SK-N-SH treated with all-trans-retinoic acid at 6 μM for 48 hours (cell line): ENCODE data around the gene CLCNKA.
"Not testable (repeated sequence)": the region's sequence is repeated elsewhere in the genome, so short reads cannot be mapped to it uniquely, and the experiment has no call there.

Experiments used
- ATAC-seq: fragments of 200-7000 bp; cut with Tn5 transposase; 3 replicates; pipeline ENCODE4 v1.9.1; 2020; ENCODE audit warnings: mild to moderate bottlenecking, moderate library complexity
- ARNTL ChIP-seq: fragments of 450-650 bp; formaldehyde crosslinking; IDR thresholded peaks from 2 replicates; pipeline ENCODE4 v1.5.0; 2020; ENCODE audit warnings: low read depth, mild to moderate bottlenecking, moderate library complexity, borderline replicate concordance
- BACH2 ChIP-seq: fragments of 250-450 bp; sonication (Bioruptor Pico); IDR thresholded peaks from 2 replicates; pipeline ENCODE4 v1.9.0; 2021; ENCODE audit warnings: mild to moderate bottlenecking, borderline replicate concordance
- CREB5 ChIP-seq: fragments of 250-450 bp; sonication (Bioruptor Pico); IDR thresholded peaks from 2 replicates; pipeline ENCODE4 v1.5.1; 2020; ENCODE audit warnings: low read depth, mild to moderate bottlenecking, moderate library complexity
- CSDC2 ChIP-seq: fragments of 250-450 bp; sonication (Bioruptor Pico); IDR thresholded peaks from 2 replicates; pipeline ENCODE4 v1.5.0; 2020; ENCODE audit warnings: mild to moderate bottlenecking, moderate library complexity
- CSRNP3 ChIP-seq: fragments of 250-450 bp; sonication (Bioruptor Pico); IDR thresholded peaks from 2 replicates; pipeline ENCODE4 v1.5.1; 2021; ENCODE audit warnings: mild to moderate bottlenecking, moderate library complexity
- ESRRG ChIP-seq: fragments of 250-450 bp; sonication (Bioruptor Pico); IDR thresholded peaks from 2 replicates; pipeline ENCODE4 v1.6.1; 2021; ENCODE audit warnings: mild to moderate bottlenecking
- GLIS3 ChIP-seq: fragments of 250-450 bp; sonication (Bioruptor Pico); IDR thresholded peaks from 2 replicates; pipeline ENCODE4 v1.5.0; 2020; ENCODE audit warnings: mild to moderate bottlenecking, moderate library complexity
- ISL1 ChIP-seq: fragments of 250-450 bp; sonication (Bioruptor Pico); IDR thresholded peaks from 2 replicates; pipeline ENCODE4 v2.1.2; 2022; ENCODE audit warnings: mild to moderate bottlenecking, moderate library complexity
- OSR1 ChIP-seq: fragments of 250-450 bp; sonication (Bioruptor Pico); IDR thresholded peaks from 2 replicates; pipeline ENCODE4 v1.8.0; 2022; ENCODE audit warnings: moderate library complexity, mild to moderate bottlenecking, inconsistent platforms
- POU6F1 ChIP-seq: fragments of 250-450 bp; sonication (Bioruptor Pico); IDR thresholded peaks from 2 replicates; pipeline ENCODE4 v1.8.0; 2021; ENCODE audit warnings: low read depth, mild to moderate bottlenecking, moderate library complexity, borderline replicate concordance
- PPARA ChIP-seq: fragments of 250-450 bp; sonication (Bioruptor Pico); IDR thresholded peaks from 2 replicates; pipeline ENCODE4 v1.5.0; 2020; ENCODE audit warnings: mild to moderate bottlenecking, borderline replicate concordance
- RARB ChIP-seq: fragments of 250-450 bp; sonication (Bioruptor Pico); IDR thresholded peaks from 2 replicates; pipeline ENCODE4 v1.8.0; 2021; ENCODE audit warnings: mild to moderate bottlenecking, moderate library complexity
- SNAI2 ChIP-seq: fragments of 250-450 bp; sonication (Bioruptor Pico); IDR thresholded peaks from 2 replicates; pipeline ENCODE4 v1.5.0; 2020; ENCODE audit warnings: mild to moderate bottlenecking, moderate library complexity
- TCF4 ChIP-seq: fragments of 250-450 bp; sonication (Bioruptor Pico); IDR thresholded peaks from 2 replicates; pipeline ENCODE4 v1.8.0; 2021; ENCODE audit warnings: mild to moderate bottlenecking, moderate library complexity, borderline replicate concordance
- TOX ChIP-seq: fragments of 250-450 bp; sonication (Bioruptor Pico); IDR thresholded peaks from 2 replicates; pipeline ENCODE4 v1.8.0; 2021; ENCODE audit warnings: mild to moderate bottlenecking, moderate library complexity, borderline replicate concordance
- TSHZ2 ChIP-seq: fragments of 250-450 bp; sonication (Bioruptor Pico); IDR thresholded peaks from 2 replicates; pipeline ENCODE4 v1.5.0; 2020; ENCODE audit warnings: mild to moderate bottlenecking, moderate library complexity
- ZC3H10 ChIP-seq: fragments of 250-450 bp; sonication (Bioruptor Pico); IDR thresholded peaks from 2 replicates; pipeline ENCODE4 v1.5.1; 2021; ENCODE audit warnings: mild to moderate bottlenecking, moderate library complexity
- ZFP3 ChIP-seq: fragments of 250-450 bp; sonication (Bioruptor Pico); IDR thresholded peaks from 2 replicates; pipeline ENCODE4 v1.5.0; 2020; ENCODE audit warnings: mild to moderate bottlenecking, moderate library complexity
- ZFP30 ChIP-seq: fragments of 450-650 bp; formaldehyde crosslinking; IDR thresholded peaks from 2 replicates; pipeline ENCODE4 v1.5.0; 2022; ENCODE audit warnings: mild to moderate bottlenecking, moderate library complexity
- ZNF565 ChIP-seq: fragments of 450-650 bp; formaldehyde crosslinking; conservative IDR thresholded peaks from 2 replicates; pipeline ENCODE4 v1.5.0; 2020; ENCODE audit warnings: low read depth, mild to moderate bottlenecking, moderate library complexity
- ZNF70 ChIP-seq: fragments of 450-650 bp; formaldehyde crosslinking; IDR thresholded peaks from 2 replicates; pipeline ENCODE4 v1.5.0; 2020; ENCODE audit warnings: mild to moderate bottlenecking, moderate library complexity

CLCNKA gene

GRCh38 chr1:16061266-16061665, 39.4 kb downstream of the CLCNKA start:
- no peak for ATAC-seq
- TF ChIP-seq SNAI2 (CRISPR knock-in tag), result no peak
- TF ChIP-seq GLIS3, result no peak
- no peak for TF ChIP-seq ZNF70
- no peak for TF ChIP-seq TCF4 (CRISPR knock-in tag)
- no peak for TF ChIP-seq ZFP3 (CRISPR knock-in tag)
- no peak for TF ChIP-seq ESRRG (CRISPR knock-in tag)
- TF ChIP-seq OSR1 (CRISPR knock-in tag), result no peak
- TF ChIP-seq ZC3H10, result no peak
- TF ChIP-seq CREB5 (CRISPR knock-in tag), result no peak
- no peak for TF ChIP-seq ZNF565
- no peak for TF ChIP-seq RARB (CRISPR knock-in tag)
- no peak for TF ChIP-seq PPARA
- TF ChIP-seq CSDC2 (CRISPR knock-in tag), result no peak
- TF ChIP-seq BACH2 (CRISPR knock-in tag), result no peak
- TF ChIP-seq ISL1 (CRISPR knock-in tag), result no peak
- no peak for TF ChIP-seq POU6F1
- TF ChIP-seq, all 23 proteins: peak for 0

- ATAC-seq, result not testable (repeated sequence)
Observed at GRCh38 chr1:16061989-16062686, 40.3 kb downstream of the CLCNKA start.

GRCh38 chr1:16062687-16063075, 40.8 kb downstream of the CLCNKA start:
- not testable (repeated sequence) for ATAC-seq

- no peak for TF ChIP-seq TOX
- no peak for TF ChIP-seq TSHZ2 (CRISPR knock-in tag)
- no peak for TF ChIP-seq BACH2 (CRISPR knock-in tag)
- TF ChIP-seq OSR1 (CRISPR knock-in tag), result no peak
- TF ChIP-seq ZFP3 (CRISPR knock-in tag), result no peak
- no peak for TF ChIP-seq POU6F1
- no peak for TF ChIP-seq ZFP30 (CRISPR knock-in tag)
- TF ChIP-seq SNAI2 (CRISPR knock-in tag), result no peak
- TF ChIP-seq GLIS3, result no peak
- no peak for TF ChIP-seq ARNTL (CRISPR knock-in tag)
- no peak for TF ChIP-seq CREB5 (CRISPR knock-in tag)
- no peak for TF ChIP-seq ISL1 (CRISPR knock-in tag)
- TF ChIP-seq CSRNP3 (CRISPR knock-in tag), result no peak
- ATAC-seq, result no peak
Observed at GRCh38 chr1:16063226-16063829, 41.5 kb downstream of the CLCNKA start.
